ENCODE results near the gene CD274.

Gene CD274

GRCh38 chr9:5500441-5501235 lies 50.3 kb downstream of the CD274 start:
- FAIRE-seq: no peak

DNA sequence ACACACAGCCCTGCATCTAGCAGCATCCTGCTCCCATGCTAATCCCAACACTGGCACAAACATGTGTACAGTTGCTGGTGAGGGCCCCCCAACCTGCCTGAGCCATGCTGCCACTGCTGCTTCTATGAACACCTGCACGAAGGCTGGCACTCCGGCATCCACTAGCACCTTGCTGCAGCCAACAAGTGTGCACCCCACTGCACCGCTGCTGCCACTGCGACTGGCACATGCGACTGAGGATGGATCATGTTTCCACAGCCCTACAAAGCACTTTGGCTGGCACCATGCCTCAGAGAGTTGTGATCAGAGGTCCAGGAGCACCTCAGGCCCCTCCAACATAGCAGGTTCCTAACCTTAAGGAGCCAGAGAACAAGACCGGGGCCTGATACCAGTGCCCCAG lies 52.2 kb downstream of the CD274 start:
- FAIRE-seq: no peak

GRCh38 chr9:5509573-5509972 lies 59.2 kb downstream of the CD274 start:
- FAIRE-seq: no peak

GRCh38 chr9:5510360-5510931 lies 60.1 kb downstream of the CD274 start, which contains the start of gene PDCD1LG2:
Gene PDCD1LG2, plus strand, starts transcription at chr9:5510531. Its CDS starts 12,016 bp downstream, at chr9:5522547.
- no peak for FAIRE-seq

- no peak for FAIRE-seq
These were observed 60.6 kb downstream of the CD274 start for GRCh38 chr9:5510989-5511388.

- no peak for FAIRE-seq
These were observed 61.1 kb downstream of the CD274 start for GRCh38 chr9:5511476-5511875.

DNA sequence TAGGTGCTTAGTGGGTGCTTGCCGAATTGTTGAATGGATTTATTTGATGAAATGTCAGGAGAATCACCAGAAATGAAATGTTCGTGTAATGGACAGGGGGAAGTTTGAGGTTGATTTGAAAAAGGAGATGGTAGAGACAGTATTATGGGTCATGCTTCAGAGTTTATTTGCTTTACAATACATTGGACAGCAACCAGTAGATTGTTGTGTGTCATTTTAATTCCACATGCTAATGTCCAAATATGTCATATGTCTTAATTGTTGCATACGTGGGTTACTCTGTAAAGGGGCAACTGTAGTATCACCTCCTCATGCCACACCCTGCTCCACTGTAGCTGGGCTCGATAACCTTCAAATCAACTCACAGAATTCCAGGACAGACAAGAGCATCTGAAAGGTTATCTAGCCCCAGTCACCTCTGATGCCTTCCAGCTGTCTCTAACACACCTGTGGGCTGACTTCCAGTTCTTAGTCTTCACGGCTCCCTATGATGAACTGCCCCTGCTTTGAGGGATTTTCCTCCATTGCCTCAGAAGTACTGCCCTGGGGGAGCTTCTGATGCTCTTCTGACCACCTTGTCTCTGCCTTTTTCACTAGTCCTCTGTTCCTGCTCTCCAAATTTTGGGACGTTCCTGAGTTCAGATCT lies 61.7 kb downstream of the CD274 start:
- no peak for FAIRE-seq

DNA sequence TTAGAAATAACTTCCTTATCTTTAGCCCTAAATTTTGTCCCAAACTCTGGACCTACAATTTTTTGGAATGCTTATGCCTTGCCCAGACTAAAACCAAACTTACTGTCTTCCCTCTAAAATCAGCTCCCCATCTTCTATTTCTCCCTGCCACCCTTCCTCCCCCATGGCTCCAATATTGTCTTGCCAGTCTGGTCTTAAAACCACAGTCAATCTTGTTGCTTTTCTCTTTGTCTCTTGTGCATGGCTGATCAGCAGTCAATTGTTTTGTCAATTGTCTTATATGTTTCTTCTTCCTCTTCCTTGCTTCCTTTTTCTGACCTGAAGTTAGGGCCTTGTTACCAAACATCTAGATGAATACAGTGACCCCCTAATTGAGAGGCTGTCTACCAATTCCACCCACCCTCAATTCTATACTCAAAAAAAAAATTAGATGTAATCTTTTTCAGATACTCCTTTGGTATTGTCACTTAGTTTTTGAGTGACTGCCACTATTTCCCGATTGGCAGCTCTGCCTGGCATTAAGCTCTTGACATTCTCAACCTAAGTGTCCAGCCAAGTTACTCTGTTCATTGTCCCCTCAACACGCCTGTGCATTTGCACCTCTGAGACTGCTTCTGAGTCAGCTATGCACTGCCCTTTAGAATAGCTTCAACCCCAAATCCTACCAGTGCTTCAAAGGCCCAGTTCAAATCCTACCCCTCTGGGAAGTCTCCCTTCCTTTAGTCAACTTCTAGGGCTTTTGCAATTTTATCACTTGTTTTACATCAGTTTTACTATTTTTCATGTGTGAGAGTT lies 62.5 kb downstream of the CD274 start:
- FAIRE-seq: no peak

DNA sequence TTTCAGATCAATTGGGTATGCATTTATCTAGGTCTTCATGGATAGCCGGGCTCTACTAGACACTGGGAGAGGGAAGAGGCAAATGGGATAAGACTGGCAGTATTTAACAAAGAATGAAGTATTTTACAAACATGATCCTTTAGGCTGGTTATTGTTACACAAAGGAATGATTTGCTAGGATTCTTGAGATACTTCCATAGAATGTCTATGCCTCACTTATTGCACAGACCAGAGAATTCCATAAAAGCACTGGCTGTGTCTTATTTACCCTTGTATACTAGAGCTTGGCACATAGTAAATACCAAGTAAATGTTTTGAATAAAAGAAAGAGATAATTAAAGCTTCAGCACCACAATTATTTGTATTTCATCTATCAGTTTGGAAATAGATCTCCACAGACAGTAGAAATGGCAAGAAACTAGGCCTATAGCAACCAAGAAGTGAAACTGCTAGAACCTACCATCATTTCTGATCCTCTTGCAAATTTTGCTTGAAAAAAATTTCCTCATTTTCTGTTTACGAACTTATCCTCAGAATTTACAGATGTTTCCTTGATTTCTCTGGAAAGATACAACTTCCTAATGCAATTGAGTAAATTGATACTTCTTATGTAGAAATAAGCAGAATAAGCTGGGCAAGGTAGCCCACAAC lies 63.7 kb downstream of the CD274 start:
- FAIRE-seq: no peak

DNA sequence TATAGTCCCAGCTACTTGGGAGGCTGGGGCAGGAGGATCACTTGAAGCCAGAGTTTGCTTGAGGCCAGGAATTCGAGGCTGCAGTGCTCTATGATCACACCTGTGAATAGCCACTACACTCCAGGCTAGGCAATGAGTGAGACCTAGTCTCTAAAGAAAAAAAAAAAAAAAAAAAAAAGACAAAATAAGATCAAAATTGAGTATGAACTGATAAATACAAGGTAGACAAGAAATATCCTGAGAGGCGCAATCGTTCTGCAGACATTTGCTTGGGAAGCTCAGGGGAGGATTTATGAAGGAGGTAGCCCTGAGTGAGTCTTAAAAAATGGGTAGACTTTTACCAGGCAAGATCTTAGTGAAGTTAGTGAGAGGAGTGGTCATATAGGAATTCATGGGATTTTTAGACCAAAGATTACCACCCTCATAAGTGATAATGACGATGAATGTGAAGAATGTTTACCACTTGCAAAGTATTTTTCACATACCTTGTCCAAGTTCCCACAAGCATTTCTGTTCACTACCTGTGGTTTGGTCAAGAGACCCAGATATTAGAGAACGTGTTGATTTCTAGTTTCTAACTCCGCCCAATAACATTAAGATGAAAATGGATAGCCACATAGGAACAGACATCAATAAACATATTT lies 64.4 kb downstream of the CD274 start:
- FAIRE-seq: no peak

GRCh38 chr9:5515261-5515650 lies 64.9 kb downstream of the CD274 start:
- no peak for FAIRE-seq

- FAIRE-seq: no peak
These were observed 66.3 kb downstream of the CD274 start for GRCh38 chr9:5516453-5517220.

DNA sequence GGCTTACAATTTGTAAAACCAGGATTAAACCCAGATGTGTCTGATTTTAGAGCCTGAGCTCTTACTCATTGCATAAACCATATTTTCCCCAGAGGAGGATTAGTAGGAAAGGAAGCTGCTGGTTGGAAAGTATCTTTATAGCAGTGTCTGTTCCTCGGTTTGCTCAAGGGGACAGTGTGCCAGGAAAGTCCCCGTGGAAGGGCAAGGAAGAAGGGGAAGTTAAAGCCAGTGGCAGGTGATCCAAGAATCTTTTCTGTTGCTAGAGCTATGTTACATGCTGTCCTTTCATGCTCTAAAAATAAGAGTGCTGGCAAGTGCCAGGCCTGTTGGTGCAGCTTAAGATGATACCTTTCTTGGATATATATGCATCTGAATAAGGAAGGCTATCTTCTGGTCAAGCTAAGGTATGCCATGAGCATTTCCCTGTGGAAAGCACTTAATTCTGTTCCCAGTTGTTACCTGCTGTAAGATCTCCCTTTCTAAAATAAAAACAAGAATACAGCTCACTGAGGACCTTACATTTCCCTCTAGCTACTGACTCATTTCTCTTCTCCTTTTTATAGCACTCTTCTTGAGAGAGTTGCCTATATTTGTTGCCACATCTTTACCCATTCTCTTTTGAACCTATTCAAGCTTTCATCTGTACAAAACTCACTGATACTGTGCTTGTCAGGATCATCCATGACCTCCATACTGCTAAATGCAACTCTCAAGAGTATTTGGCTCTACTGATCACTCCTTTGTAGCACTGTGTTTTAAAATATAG lies 68.0 kb downstream of the CD274 start:
- no peak for FAIRE-seq

DNA sequence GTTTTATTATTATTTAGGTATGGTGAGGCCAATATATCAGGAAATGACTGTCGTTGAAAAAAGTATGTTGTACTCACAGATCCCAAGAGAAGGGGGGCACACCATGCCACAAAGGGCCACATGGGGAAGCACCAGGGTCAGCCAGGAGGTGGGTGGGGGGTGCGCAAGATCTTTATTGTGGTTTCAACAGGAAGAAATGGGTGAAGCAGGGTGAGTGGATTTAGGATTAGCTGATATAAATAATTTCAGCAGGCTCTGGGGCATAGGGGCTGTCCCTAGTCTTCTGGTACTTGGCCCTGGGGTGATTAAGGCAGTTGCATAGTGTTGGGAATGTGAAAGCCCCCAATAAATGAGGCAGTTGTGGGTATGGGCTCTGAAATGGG lies 68.6 kb downstream of the CD274 start:
- no peak for FAIRE-seq
